IgD-negative memory B cell (primary cell): Measurements from ENCODE around the gene ISG15. TPM values are rescaled to one million over a fixed set of nuclear protein-coding genes. Genes with fewer than 3 reads are reported as not detected.
"Not testable (repeated sequence)": the region's sequence is repeated elsewhere in the genome, so short reads cannot be mapped to it uniquely, and the experiment has no call there.

Source experiments
- H3K27ac Mint-ChIP-seq, 3 donors: one replicate each; pipeline ENCODE4 v1.8.0; 2020 to 2022; ENCODE audit warnings: mild to moderate bottlenecking in 3 of 3, mixed read lengths in 3 of 3, moderate library complexity in 1 of 3
- H3K27me3 Mint-ChIP-seq: one replicate; pipeline ENCODE4 v1.8.0; 2021; ENCODE audit warnings: mixed read lengths
- H3K36me3 Mint-ChIP-seq: one replicate; pipeline ENCODE4 v1.8.0; 2020; ENCODE audit warnings: mild to moderate bottlenecking, mixed read lengths
- H3K4me1 Mint-ChIP-seq, 3 donors: one replicate each; pipeline ENCODE4 v1.8.0; 2020 to 2022; ENCODE audit warnings: mixed read lengths in 3 of 3, mild to moderate bottlenecking in 1 of 3
- H3K4me3 Mint-ChIP-seq, 4 donors: one replicate each; pipeline ENCODE4 v1.8.0; 2020 to 2022; ENCODE audit warnings: mild to moderate bottlenecking in 4 of 4, mixed read lengths in 4 of 4, moderate library complexity in 3 of 4
- H3K9me3 Mint-ChIP-seq, 3 donors: one replicate each; pipeline ENCODE4 v1.8.0; 2020 to 2021; ENCODE audit warnings: mixed read lengths in 3 of 3, mild to moderate bottlenecking in 1 of 3
- polyA plus RNA-seq: library from polyadenylated mRNA; unstranded; fragments of 300-500 nt; fragmentation: Illumina TruSeq; gene quantifications from one replicate; pipeline ENCODE4 v1.2.3, GENCODE V29; 2021

ISG15 gene
- polyA plus RNA-seq, 1 donor from 2014 or later: 191 TPM

DNA sequence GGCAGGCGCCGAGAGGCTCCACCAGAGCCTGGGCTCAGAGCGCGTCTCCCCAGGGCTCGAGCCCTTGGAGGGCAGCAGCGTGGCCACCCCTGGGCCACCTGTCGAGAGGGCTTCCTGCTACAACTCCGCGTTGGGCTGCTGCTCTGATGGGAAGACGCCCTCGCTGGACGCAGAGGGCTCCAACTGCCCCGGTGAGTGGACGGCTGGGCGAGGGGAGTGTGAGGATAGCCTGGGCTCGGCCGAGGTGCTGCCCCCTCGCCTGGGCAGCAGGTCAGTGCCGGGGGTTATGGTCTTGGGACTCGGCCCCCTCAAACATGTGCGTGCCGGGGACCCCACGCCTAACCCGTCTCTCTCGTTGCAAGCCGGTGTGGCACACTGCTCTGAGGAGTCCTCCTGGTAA is 33.5 kb downstream of the ISG15 start:
- H3K27ac Mint-ChIP-seq: no peak overlapping the region
- no peaks in the 10 kb centered on the region for H3K27me3 Mint-ChIP-seq
- no peaks in the 10 kb centered on the region for H3K9me3 Mint-ChIP-seq
- H3K4me3 Mint-ChIP-seq: no peak overlapping the region
- no peaks in the 10 kb centered on the region for H3K36me3 Mint-ChIP-seq
- H3K4me1 Mint-ChIP-seq: peaks cover 0 to 2% (median 2%) of the 10 kb centered on the region in 3 donors

- H3K36me3 Mint-ChIP-seq: no peaks in the 10 kb centered on the region
- peaks cover 0 to 2% (median 2%) of the 10 kb centered on the region in 3 donors for H3K4me1 Mint-ChIP-seq
- H3K27ac Mint-ChIP-seq: no peak overlapping the region
Measured at GRCh38 chr1:1047407-1047806, 34.1 kb downstream of the ISG15 start.

GRCh38 chr1:1047963-1048362 is 34.7 kb downstream of the ISG15 start:
- H3K36me3 Mint-ChIP-seq: no peaks in the 10 kb centered on the region
- no peak overlapping the region for H3K4me3 Mint-ChIP-seq
- H3K27ac Mint-ChIP-seq: no peak overlapping the region
- peaks cover 0 to 2% (median 2%) of the 10 kb centered on the region in 3 donors for H3K4me1 Mint-ChIP-seq
- no peaks in the 10 kb centered on the region for H3K9me3 Mint-ChIP-seq
- no peaks in the 10 kb centered on the region for H3K27me3 Mint-ChIP-seq

More at GRCh38 chr1:1047407-1047806, 34.1 kb downstream of the ISG15 start:
- no peaks in the 10 kb centered on the region for H3K27me3 Mint-ChIP-seq
- H3K9me3 Mint-ChIP-seq: no peaks in the 10 kb centered on the region
- no peak overlapping the region for H3K4me3 Mint-ChIP-seq

DNA sequence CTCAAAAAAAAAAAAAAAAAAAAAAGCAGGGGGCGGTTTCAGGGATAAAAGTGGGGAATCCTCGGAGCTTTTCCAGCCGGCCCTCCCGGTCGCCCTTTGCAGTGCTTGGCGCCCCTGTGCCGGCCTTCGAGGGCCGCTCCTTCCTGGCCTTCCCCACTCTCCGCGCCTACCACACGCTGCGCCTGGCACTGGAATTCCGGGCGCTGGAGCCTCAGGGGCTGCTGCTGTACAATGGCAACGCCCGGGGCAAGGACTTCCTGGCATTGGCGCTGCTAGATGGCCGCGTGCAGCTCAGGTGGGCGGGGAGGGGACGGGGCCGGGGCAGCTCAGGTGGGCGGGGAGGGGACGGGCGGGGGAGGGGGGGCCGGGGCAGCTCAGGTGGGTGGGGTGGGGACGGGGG is 35.5 kb downstream of the ISG15 start:
- no peak overlapping the region for H3K27ac Mint-ChIP-seq
- no peaks in the 10 kb centered on the region for H3K36me3 Mint-ChIP-seq

DNA sequence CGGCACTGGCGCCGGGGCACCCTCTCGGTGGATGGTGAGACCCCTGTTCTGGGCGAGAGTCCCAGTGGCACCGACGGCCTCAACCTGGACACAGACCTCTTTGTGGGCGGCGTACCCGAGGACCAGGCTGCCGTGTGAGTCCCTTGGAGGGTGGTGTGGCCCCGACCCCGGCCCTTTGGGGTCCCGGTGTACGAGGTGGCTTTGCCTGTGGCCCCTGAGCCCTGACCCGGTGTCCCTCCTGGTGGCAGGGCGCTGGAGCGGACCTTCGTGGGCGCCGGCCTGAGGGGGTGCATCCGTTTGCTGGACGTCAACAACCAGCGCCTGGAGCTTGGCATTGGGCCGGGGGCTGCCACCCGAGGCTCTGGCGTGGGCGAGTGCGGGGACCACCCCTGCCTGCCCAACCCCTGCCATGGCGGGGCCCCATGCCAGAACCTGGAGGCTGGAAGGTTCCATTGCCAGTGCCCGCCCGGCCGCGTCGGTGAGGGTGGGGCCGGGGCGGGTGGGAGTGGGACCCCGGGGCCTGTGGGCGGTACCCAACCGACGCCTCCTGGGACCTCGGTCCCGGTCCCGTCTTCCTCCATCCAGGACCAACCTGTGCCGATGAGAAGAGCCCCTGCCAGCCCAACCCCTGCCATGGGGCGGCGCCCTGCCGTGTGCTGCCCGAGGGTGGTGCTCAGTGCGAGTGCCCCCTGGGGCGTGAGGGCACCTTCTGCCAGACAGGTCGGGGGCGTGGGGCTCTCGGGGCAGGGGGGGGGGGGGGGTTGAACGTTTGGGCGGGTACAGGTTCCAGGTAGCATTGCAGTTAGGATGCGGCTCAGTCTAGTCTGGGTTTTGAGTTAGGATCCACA is 36.2 kb downstream of the ISG15 start:
- Mint-ChIP-seq H3K27ac (no peak overlapping the region), H3K27me3 (no peaks in the 10 kb centered on the region), H3K4me1 (peaks cover 0 to 2% (median 2%) of the 10 kb centered on the region in 3 donors), H3K36me3 (no peaks in the 10 kb centered on the region), H3K9me3 (no peaks in the 10 kb centered on the region), H3K4me3 (no peak overlapping the region)

More for the DNA sequence above, 35.5 kb downstream of the ISG15 start:
- H3K27me3 Mint-ChIP-seq: no peaks in the 10 kb centered on the region
- no peaks in the 10 kb centered on the region for H3K9me3 Mint-ChIP-seq
- H3K4me3 Mint-ChIP-seq: no peak overlapping the region
- H3K4me1 Mint-ChIP-seq: peaks cover 0 to 2% (median 2%) of the 10 kb centered on the region in 3 donors

- no peaks in the 10 kb centered on the region for H3K27me3 Mint-ChIP-seq
- H3K36me3 Mint-ChIP-seq: no peaks in the 10 kb centered on the region
- peak overlapping the region; percentile 29 to 90 (median 68) for H3K4me3 Mint-ChIP-seq
- H3K9me3 Mint-ChIP-seq: no peaks in the 10 kb centered on the region
- H3K4me1 Mint-ChIP-seq: peaks cover 0 to 2% (median 2%) of the 10 kb centered on the region in 3 donors
- H3K27ac Mint-ChIP-seq: no peak overlapping the region
Measured at GRCh38 chr1:1050577-1051052, 37.3 kb downstream of the ISG15 start.

- H3K9me3 Mint-ChIP-seq: no peaks in the 10 kb centered on the region
- H3K4me1 Mint-ChIP-seq: peaks cover 0 to 2% (median 2%) of the 10 kb centered on the region in 3 donors
- H3K27me3 Mint-ChIP-seq: no peaks in the 10 kb centered on the region
- H3K36me3 Mint-ChIP-seq: no peaks in the 10 kb centered on the region
- peak overlapping the region in 2 of 4 donors; percentile 29 to 90 for H3K4me3 Mint-ChIP-seq
- H3K27ac Mint-ChIP-seq: no peak overlapping the region
Measured at GRCh38 chr1:1051127-1051810, 38.0 kb downstream of the ISG15 start.

GRCh38 chr1:1052003-1052840 is 38.9 kb downstream of the ISG15 start:
- no peaks in the 10 kb centered on the region for H3K36me3 Mint-ChIP-seq
- H3K4me1 Mint-ChIP-seq: peaks cover 0 to 2% (median 2%) of the 10 kb centered on the region in 3 donors
- H3K27ac Mint-ChIP-seq: no peak overlapping the region
- no peaks in the 10 kb centered on the region for H3K27me3 Mint-ChIP-seq
- H3K4me3 Mint-ChIP-seq: peak overlapping the region in 1 of 4 donors; percentile 9
- H3K9me3 Mint-ChIP-seq: no peaks in the 10 kb centered on the region

DNA sequence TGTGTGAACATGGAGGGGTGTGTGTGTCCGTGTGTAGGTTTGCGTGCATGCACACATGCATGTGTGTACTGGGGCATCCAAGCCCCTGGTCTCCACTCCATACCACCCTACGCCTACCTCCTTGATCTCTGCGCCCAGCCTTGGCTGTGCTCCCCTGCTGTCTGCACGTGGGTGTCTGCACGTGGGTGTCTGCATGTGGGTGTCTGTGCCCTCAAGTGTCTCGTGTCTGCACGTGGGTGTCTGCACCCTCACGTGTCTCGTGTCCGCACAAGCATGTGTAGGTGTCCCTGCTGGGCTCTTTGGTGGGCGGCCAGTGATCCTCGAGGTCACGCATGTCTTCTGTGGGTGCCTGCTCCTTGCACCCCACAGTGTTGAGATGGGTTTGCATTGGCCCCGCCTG is 39.7 kb downstream of the ISG15 start:
- Mint-ChIP-seq H3K4me3 (no peak overlapping the region), H3K4me1 (peaks cover 0 to 4% (median 2%) of the 10 kb centered on the region in 3 donors), H3K36me3 (no peaks in the 10 kb centered on the region), H3K27ac (no peak overlapping the region), H3K27me3 (no peaks in the 10 kb centered on the region), H3K9me3 (no peaks in the 10 kb centered on the region)

GRCh38 chr1:1053682-1054081 is 40.4 kb downstream of the ISG15 start:
- Mint-ChIP-seq H3K36me3 (no peaks in the 10 kb centered on the region), H3K27me3 (peaks cover 3% of the 10 kb centered on the region), H3K4me3 (no peak overlapping the region), H3K9me3 (no peaks in the 10 kb centered on the region), H3K27ac (no peak overlapping the region), H3K4me1 (peaks cover 0 to 7% (median 2%) of the 10 kb centered on the region in 3 donors)

DNA sequence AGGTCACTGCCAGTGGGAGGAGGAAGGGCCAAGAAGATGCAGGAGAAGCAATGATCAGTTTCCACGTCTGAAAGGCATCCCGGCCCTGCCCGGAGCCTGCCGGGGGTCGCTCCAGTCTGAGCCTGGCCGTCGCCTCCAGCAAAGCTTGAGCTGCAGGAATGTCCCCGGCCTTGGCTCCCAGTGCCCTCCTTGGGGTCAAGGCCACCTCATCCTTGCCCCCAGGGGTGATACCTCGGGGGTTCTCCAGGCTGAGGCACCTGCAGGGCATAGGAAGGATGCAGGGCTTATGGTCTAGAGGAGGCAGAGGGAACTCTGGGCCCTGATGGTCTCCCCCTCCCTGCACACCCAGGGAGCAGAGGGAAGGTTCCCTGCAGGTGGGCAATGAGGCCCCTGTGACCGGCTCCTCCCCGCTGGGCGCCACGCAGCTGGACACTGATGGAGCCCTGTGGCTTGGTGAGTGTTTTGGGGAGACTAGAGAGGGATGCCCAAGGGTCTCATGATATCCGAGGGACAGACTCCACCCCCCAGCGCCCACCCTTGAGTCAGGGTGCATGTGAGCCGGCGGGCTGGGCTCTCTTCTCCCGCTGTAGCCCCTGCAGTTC is 40.9 kb downstream of the ISG15 start:
- Mint-ChIP-seq H3K27ac (no peak overlapping the region), H3K27me3 (peaks cover 5% of the 10 kb centered on the region), H3K4me3 (no peak overlapping the region), H3K4me1 (peaks cover 0 to 7% (median 2%) of the 10 kb centered on the region in 3 donors), H3K9me3 (no peaks in the 10 kb centered on the region), H3K36me3 (no peaks in the 10 kb centered on the region)

DNA sequence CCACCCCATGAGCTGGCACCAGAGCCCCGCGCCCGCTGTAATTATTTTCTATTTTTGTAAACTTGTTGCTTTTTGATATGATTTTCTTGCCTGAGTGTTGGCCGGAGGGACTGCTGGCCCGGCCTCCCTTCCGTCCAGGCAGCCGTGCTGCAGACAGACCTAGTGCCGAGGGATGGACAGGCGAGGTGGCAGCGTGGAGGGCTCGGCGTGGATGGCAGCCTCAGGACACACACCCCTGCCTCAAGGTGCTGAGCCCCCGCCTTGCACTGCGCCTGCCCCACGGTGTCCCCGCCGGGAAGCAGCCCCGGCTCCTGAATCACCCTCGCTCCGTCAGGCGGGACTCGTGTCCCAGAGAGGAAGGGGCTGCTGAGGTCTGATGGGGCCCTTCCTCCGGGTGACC is 41.7 kb downstream of the ISG15 start:
- Mint-ChIP-seq H3K4me3 (no peak overlapping the region), H3K9me3 (no peaks in the 10 kb centered on the region), H3K36me3 (no peaks in the 10 kb centered on the region), H3K27ac (peak overlapping the region in 1 of 3 donors; percentile 82), H3K27me3 (peaks cover 6% of the 10 kb centered on the region), H3K4me1 (peaks cover 0 to 7% (median 2%) of the 10 kb centered on the region in 3 donors)

GRCh38 chr1:1055841-1056736 is 42.8 kb downstream of the ISG15 start:
- H3K36me3 Mint-ChIP-seq: no peaks in the 10 kb centered on the region
- no peak overlapping the region for H3K27ac Mint-ChIP-seq
- peak overlapping the region in 1 of 4 donors; percentile 47 for H3K4me3 Mint-ChIP-seq

DNA sequence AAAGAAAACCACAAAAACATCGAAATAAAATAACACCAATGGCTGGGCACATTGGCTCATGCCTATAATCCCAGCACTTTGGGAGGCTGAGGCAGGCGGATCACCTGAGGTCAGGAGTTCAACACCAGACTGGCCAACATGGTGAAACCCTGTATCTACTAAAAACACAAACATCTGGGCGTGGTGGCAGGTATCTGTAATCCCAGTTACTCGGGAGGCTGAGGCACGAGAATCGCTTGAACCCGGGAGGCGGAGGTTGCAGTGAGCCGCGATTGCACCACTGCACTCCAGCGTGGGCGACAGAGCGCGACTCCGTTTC is 44.4 kb downstream of the ISG15 start:
- H3K36me3 Mint-ChIP-seq, H3K9me3 Mint-ChIP-seq, H3K4me1 Mint-ChIP-seq: not testable (repeated sequence)
- peak overlapping the region in 1 of 3 donors; percentile 60 for H3K27ac Mint-ChIP-seq
- H3K27me3 Mint-ChIP-seq: peaks cover 17% of the 10 kb centered on the region
- peak overlapping the region in 2 of 4 donors; percentile 29 to 69 for H3K4me3 Mint-ChIP-seq

More at GRCh38 chr1:1055841-1056736, 42.8 kb downstream of the ISG15 start:
- H3K27me3 Mint-ChIP-seq: peaks cover 13% of the 10 kb centered on the region
- peaks cover 0 to 6% (median 4%) of the 10 kb centered on the region in 3 donors for H3K4me1 Mint-ChIP-seq
- no peaks in the 10 kb centered on the region for H3K9me3 Mint-ChIP-seq
